GM23338 (cell line): Measurements from ENCODE around the gene MTURN. TPM values are rescaled to one million over a fixed set of nuclear protein-coding genes. Genes with fewer than 3 reads are reported as not detected.

ENCODE experiments used
- ATAC-seq: fragments of 200-7000 bp; cut with Tn5 transposase; 3 replicates; pipeline ENCODE4 v1.9.1; 2020
- DNase-seq: peaks from one replicate; pipeline ENCODE4 v3.0.0-alpha.2; 2015; ENCODE audit warnings: low spot score
- H2AFZ ChIP-seq: fragments of 200-600 bp; sonication (generic); 2 replicates; pipeline ENCODE4 v1.8.0; 2016; ENCODE audit warnings: antibody characterized with exemption, mild to moderate bottlenecking, moderate library complexity
- H3F3A ChIP-seq: fragments of 200-600 bp; sonication (generic); replicated peaks from 2 replicates; pipeline ENCODE4 v1.8.0; 2017; ENCODE audit warnings: antibody characterized with exemption, mixed run types, low read depth
- H3K27ac ChIP-seq: fragments of 200-600 bp; sonication (generic); 2 replicates; pipeline ENCODE4 v1.6.1; 2016; ENCODE audit warnings: low read depth
- H3K27me3 ChIP-seq: fragments of 200-600 bp; sonication (generic); 2 replicates; pipeline ENCODE4 v1.8.0; 2016; ENCODE audit warnings: mild to moderate bottlenecking, mixed run types, moderate library complexity; ENCODE audit not compliant: insufficient read depth
- H3K36me3 ChIP-seq: fragments of 200-600 bp; sonication (generic); 2 replicates; pipeline ENCODE4 v1.8.0; 2016; ENCODE audit warnings: mild to moderate bottlenecking; ENCODE audit not compliant: insufficient read depth
- H3K4me1 ChIP-seq: fragments of 200-600 bp; sonication (generic); 2 replicates; pipeline ENCODE4 v1.8.0; 2016; ENCODE audit warnings: mild to moderate bottlenecking, moderate library complexity; ENCODE audit not compliant: insufficient read depth
- H3K4me2 ChIP-seq: fragments of 200-600 bp; sonication (generic); 2 replicates; pipeline ENCODE4 v1.7.1; 2017; ENCODE audit warnings: mixed run types
- H3K4me3 ChIP-seq: fragments of 200-600 bp; sonication (generic); 2 replicates; pipeline ENCODE4 v1.6.1; 2016; ENCODE audit warnings: mixed run types
- H3K79me2 ChIP-seq: fragments of 200-600 bp; sonication (generic); replicated peaks from 2 replicates; pipeline ENCODE4 v1.8.0; 2017; ENCODE audit warnings: mild to moderate bottlenecking; ENCODE audit not compliant: insufficient read depth
- H3K9me2 ChIP-seq: fragments of 200-600 bp; sonication (generic); 2 replicates; pipeline ENCODE4 v1.8.0; 2017; ENCODE audit not compliant: insufficient read depth
- H4K20me1 ChIP-seq: fragments of 200-600 bp; sonication (generic); replicated peaks from 2 replicates; pipeline ENCODE4 v1.8.0; 2017; ENCODE audit warnings: mild to moderate bottlenecking; ENCODE audit not compliant: insufficient read depth
- H3K27ac Mint-ChIP-seq: 2 replicates; pipeline ENCODE4 v1.8.0; 2020; ENCODE audit warnings: inconsistent platforms, mild to moderate bottlenecking, moderate library complexity, mixed read lengths
- H3K27me3 Mint-ChIP-seq: 3 replicates; pipeline ENCODE4 v1.8.0; 2022; ENCODE audit warnings: low read depth, mild to moderate bottlenecking, moderate library complexity, mixed read lengths, inconsistent platforms; ENCODE audit not compliant: insufficient read depth, poor library complexity
- H3K36me3 Mint-ChIP-seq: 3 replicates; pipeline ENCODE4 v1.8.0; 2021; ENCODE audit warnings: low read depth, mild to moderate bottlenecking, inconsistent platforms, moderate library complexity, mixed read lengths
- H3K4me1 Mint-ChIP-seq: 3 replicates; pipeline ENCODE4 v1.8.0; 2020; ENCODE audit warnings: mild to moderate bottlenecking, inconsistent platforms, mixed read lengths
- H3K4me3 Mint-ChIP-seq: 3 replicates; pipeline ENCODE4 v1.8.0; 2021; ENCODE audit warnings: moderate library complexity, mild to moderate bottlenecking, inconsistent platforms, mixed read lengths
- H3K9me3 Mint-ChIP-seq: 3 replicates; pipeline ENCODE4 v1.8.0; 2020; ENCODE audit warnings: moderate library complexity, mild to moderate bottlenecking, inconsistent platforms, mixed read lengths
- CREB1 ChIP-seq: fragments of 250-450 bp; sonication (Bioruptor Pico); IDR thresholded peaks from 2 replicates; pipeline ENCODE4 v1.5.0; 2020; ENCODE audit warnings: low read depth, mild to moderate bottlenecking, moderate library complexity
- EZH2 ChIP-seq: fragments of 200-600 bp; sonication (generic); IDR thresholded peaks from one replicate; pipeline ENCODE4 v1.8.0; 2017; ENCODE audit warnings: antibody characterized with exemption, mild to moderate bottlenecking, low read depth; ENCODE audit not compliant: unreplicated experiment
- EZH2phosphoT487 ChIP-seq: fragments of 200-600 bp; sonication (generic); IDR thresholded peaks from one replicate; pipeline ENCODE4 v1.8.1; 2018; ENCODE audit warnings: antibody characterized with exemption; ENCODE audit not compliant: unreplicated experiment
- JUNB ChIP-seq: IDR thresholded peaks from one replicate; pipeline ENCODE4 v1.6.1; 2016; ENCODE audit warnings: antibody characterized with exemption; ENCODE audit not compliant: unreplicated experiment
- NANOG ChIP-seq: IDR thresholded peaks from 2 replicates; pipeline ENCODE4 v1.6.1; 2016; ENCODE audit warnings: antibody characterized with exemption, borderline replicate concordance
- ZNF114 ChIP-seq: fragments of 250-450 bp; sonication (Bioruptor Pico); IDR thresholded peaks from 2 replicates; pipeline ENCODE4 v1.5.0; 2020; ENCODE audit warnings: mild to moderate bottlenecking, moderate library complexity
- polyA plus RNA-seq: library from polyadenylated mRNA; unstranded; fragments of >200 nt; fragmentation: Nextera tagmentation; extraction: Ambion mirVana; gene quantifications from 2 replicates; pipeline ENCODE4 v1.2.1, GENCODE V29; 2016
- total RNA-seq: library from RNA; depleted of rRNA; stranded (reverse); fragments of >200 nt; shearing (Covaris generic); gene quantifications from 2 replicates; pipeline ENCODE4 v1.2.3, GENCODE V29; 2014
- TF ChIP-seq, protein P1 (sequence below): fragments of 250-450 bp; sonication (Bioruptor Pico); IDR thresholded peaks from 2 replicates; pipeline ENCODE4 v1.5.0; 2020; ENCODE audit warnings: mild to moderate bottlenecking, moderate library complexity
- TF ChIP-seq, protein P2 (sequence below): IDR thresholded peaks from one replicate; pipeline ENCODE4 v1.6.1; 2018; ENCODE audit warnings: antibody characterized with exemption; ENCODE audit not compliant: unreplicated experiment
- TF ChIP-seq, protein P3 (sequence below): IDR thresholded peaks from 2 replicates; pipeline ENCODE4 v1.6.1; 2016; ENCODE audit warnings: antibody characterized with exemption
- TF ChIP-seq, protein P4 (sequence below), 2 experiments: fragments of 200-600 bp in 1 of 2; sonication (generic) in 1 of 2; conservative IDR thresholded peaks; 2 replicates each; pipeline versions ENCODE4 v1.5.1 to v1.6.1; 2016 to 2017; ENCODE audit warnings: antibody characterized with exemption in 2 of 2, low read depth in 2 of 2, mild to moderate bottlenecking in 2 of 2, moderate library complexity in 1 of 2

MTURN gene
- total and polyA plus RNA-seq, 2 experiments from 2014 or later = 3.1 to 8.7 TPM

DNA sequence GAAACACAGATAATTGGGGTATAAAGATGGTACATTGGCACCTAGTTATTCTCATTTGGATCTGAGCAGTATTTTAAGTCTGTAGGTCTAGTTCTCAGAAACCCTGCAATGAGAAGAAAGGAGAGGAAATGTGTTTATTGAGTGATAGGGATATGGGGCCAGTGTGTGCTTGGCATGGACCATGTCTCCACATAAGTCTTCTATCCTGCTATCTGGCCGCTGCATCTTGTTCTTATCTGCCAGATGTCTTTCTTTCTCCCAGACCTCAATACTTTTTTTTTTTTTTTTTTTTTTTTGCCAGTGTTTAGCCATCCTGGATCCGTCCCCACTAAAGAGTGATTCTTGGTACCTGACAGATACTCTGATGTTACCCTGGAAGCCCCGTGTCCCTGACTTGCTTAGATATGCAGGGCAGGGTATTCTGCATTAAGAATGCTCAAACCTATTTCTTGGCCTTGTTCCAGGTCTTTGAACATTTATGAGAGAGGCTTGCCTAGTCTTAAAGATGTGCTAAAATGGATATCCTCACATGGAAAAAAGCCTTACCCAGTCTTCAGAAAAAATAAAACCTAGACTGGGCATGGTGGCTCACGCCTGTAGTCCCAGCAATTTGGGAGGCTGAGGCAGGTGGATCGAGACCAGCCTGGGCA, 10.0 kb downstream of the MTURN start:
- no peak overlapping the region for H3K4me3 Mint-ChIP-seq
- H4K20me1 ChIP-seq = peaks cover 3% of the 10 kb centered on the region; the same call in 1 of the 2 replicates
- H3K27me3 Mint-ChIP-seq = peaks cover 4% of the 10 kb centered on the region
- H3K9me3 Mint-ChIP-seq = no peaks in the 10 kb centered on the region
- no peak overlapping the region for H3K4me3 ChIP-seq
- peaks cover 3% of the 10 kb centered on the region; the same call in 1 of the 2 replicates for H3K79me2 ChIP-seq
- no peak overlapping the region for H3K27ac Mint-ChIP-seq
- H3K4me1 ChIP-seq = 0 out of 2 replicates have a peak, but pooled peaks cover 4% of the 10 kb centered on the region
- H3K27ac ChIP-seq = no peak overlapping the region
- no peaks in the 10 kb centered on the region for H3F3A ChIP-seq
- no peaks in the 10 kb centered on the region for H3K27me3 ChIP-seq
- no peak overlapping the region for H2AFZ ChIP-seq
- TF ChIP-seq NANOG = no peak
- no peak for TF ChIP-seq EZH2phosphoT487
- TF ChIP-seq CREB1 = no peak
- TF ChIP-seq, protein P1, sequence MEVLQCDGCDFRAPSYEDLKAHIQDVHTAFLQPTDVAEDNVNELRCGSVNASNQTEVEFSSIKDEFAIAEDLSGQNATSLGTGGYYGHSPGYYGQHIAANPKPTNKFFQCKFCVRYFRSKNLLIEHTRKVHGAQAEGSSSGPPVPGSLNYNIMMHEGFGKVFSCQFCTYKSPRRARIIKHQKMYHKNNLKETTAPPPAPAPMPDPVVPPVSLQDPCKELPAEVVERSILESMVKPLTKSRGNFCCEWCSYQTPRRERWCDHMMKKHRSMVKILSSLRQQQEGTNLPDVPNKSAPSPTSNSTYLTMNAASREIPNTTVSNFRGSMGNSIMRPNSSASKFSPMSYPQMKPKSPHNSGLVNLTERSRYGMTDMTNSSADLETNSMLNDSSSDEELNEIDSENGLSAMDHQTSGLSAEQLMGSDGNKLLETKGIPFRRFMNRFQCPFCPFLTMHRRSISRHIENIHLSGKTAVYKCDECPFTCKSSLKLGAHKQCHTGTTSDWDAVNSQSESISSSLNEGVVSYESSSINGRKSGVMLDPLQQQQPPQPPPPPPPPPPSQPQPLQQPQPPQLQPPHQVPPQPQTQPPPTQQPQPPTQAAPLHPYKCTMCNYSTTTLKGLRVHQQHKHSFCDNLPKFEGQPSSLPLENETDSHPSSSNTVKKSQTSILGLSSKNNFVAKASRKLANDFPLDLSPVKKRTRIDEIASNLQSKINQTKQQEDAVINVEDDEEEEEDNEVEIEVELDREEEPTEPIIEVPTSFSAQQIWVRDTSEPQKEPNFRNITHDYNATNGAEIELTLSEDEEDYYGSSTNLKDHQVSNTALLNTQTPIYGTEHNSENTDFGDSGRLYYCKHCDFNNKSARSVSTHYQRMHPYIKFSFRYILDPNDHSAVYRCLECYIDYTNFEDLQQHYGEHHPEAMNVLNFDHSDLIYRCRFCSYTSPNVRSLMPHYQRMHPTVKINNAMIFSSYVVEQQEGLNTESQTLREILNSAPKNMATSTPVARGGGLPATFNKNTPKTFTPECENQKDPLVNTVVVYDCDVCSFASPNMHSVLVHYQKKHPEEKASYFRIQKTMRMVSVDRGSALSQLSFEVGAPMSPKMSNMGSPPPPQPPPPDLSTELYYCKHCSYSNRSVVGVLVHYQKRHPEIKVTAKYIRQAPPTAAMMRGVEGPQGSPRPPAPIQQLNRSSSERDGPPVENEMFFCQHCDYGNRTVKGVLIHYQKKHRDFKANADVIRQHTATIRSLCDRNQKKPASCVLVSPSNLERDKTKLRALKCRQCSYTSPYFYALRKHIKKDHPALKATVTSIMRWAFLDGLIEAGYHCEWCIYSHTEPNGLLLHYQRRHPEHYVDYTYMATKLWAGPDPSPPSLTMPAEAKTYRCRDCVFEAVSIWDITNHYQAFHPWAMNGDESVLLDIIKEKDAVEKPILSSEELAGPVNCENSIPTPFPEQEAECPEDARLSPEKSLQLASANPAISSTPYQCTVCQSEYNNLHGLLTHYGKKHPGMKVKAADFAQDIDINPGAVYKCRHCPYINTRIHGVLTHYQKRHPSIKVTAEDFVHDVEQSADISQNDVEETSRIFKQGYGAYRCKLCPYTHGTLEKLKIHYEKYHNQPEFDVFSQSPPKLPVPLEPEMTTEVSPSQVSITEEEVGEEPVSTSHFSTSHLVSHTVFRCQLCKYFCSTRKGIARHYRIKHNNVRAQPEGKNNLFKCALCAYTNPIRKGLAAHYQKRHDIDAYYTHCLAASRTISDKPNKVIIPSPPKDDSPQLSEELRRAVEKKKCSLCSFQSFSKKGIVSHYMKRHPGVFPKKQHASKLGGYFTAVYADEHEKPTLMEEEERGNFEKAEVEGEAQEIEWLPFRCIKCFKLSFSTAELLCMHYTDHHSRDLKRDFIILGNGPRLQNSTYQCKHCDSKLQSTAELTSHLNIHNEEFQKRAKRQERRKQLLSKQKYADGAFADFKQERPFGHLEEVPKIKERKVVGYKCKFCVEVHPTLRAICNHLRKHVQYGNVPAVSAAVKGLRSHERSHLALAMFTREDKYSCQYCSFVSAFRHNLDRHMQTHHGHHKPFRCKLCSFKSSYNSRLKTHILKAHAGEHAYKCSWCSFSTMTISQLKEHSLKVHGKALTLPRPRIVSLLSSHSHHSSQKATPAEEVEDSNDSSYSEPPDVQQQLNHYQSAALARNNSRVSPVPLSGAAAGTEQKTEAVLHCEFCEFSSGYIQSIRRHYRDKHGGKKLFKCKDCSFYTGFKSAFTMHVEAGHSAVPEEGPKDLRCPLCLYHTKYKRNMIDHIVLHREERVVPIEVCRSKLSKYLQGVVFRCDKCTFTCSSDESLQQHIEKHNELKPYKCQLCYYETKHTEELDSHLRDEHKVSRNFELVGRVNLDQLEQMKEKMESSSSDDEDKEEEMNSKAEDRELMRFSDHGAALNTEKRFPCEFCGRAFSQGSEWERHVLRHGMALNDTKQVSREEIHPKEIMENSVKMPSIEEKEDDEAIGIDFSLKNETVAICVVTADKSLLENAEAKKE = no peak
- TF ChIP-seq, protein P2, sequence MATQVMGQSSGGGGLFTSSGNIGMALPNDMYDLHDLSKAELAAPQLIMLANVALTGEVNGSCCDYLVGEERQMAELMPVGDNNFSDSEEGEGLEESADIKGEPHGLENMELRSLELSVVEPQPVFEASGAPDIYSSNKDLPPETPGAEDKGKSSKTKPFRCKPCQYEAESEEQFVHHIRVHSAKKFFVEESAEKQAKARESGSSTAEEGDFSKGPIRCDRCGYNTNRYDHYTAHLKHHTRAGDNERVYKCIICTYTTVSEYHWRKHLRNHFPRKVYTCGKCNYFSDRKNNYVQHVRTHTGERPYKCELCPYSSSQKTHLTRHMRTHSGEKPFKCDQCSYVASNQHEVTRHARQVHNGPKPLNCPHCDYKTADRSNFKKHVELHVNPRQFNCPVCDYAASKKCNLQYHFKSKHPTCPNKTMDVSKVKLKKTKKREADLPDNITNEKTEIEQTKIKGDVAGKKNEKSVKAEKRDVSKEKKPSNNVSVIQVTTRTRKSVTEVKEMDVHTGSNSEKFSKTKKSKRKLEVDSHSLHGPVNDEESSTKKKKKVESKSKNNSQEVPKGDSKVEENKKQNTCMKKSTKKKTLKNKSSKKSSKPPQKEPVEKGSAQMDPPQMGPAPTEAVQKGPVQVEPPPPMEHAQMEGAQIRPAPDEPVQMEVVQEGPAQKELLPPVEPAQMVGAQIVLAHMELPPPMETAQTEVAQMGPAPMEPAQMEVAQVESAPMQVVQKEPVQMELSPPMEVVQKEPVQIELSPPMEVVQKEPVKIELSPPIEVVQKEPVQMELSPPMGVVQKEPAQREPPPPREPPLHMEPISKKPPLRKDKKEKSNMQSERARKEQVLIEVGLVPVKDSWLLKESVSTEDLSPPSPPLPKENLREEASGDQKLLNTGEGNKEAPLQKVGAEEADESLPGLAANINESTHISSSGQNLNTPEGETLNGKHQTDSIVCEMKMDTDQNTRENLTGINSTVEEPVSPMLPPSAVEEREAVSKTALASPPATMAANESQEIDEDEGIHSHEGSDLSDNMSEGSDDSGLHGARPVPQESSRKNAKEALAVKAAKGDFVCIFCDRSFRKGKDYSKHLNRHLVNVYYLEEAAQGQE = no peak
- TF ChIP-seq JUNB = no peak
- TF ChIP-seq, protein P3, sequence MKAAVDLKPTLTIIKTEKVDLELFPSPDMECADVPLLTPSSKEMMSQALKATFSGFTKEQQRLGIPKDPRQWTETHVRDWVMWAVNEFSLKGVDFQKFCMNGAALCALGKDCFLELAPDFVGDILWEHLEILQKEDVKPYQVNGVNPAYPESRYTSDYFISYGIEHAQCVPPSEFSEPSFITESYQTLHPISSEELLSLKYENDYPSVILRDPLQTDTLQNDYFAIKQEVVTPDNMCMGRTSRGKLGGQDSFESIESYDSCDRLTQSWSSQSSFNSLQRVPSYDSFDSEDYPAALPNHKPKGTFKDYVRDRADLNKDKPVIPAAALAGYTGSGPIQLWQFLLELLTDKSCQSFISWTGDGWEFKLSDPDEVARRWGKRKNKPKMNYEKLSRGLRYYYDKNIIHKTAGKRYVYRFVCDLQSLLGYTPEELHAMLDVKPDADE = no peak
- TF ChIP-seq EZH2 = no peak
- TF ChIP-seq, protein P4, sequence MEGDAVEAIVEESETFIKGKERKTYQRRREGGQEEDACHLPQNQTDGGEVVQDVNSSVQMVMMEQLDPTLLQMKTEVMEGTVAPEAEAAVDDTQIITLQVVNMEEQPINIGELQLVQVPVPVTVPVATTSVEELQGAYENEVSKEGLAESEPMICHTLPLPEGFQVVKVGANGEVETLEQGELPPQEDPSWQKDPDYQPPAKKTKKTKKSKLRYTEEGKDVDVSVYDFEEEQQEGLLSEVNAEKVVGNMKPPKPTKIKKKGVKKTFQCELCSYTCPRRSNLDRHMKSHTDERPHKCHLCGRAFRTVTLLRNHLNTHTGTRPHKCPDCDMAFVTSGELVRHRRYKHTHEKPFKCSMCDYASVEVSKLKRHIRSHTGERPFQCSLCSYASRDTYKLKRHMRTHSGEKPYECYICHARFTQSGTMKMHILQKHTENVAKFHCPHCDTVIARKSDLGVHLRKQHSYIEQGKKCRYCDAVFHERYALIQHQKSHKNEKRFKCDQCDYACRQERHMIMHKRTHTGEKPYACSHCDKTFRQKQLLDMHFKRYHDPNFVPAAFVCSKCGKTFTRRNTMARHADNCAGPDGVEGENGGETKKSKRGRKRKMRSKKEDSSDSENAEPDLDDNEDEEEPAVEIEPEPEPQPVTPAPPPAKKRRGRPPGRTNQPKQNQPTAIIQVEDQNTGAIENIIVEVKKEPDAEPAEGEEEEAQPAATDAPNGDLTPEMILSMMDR (conservative IDR thresholded peaks at IDR 0.05; ENCODE audit: low read depth in 2 of 2) = no peak
- no peak for TF ChIP-seq ZNF114 (CRISPR knock-in tag)
- H3K4me1 Mint-ChIP-seq = no peaks in the 10 kb centered on the region; the same call in 2 of the 3 replicates
- H3K36me3 ChIP-seq = no peaks in the 10 kb centered on the region
- no peaks in the 10 kb centered on the region for H3K36me3 Mint-ChIP-seq
- ATAC-seq (no peak), DNase-seq (no peak)
- H3K9me2 ChIP-seq = no peaks in the 10 kb centered on the region
- H3K4me2 ChIP-seq = no peak overlapping the region
